Measurements from ENCODE around the gene KDM8.

Gene KDM8

GRCh38 chr16:27236635-27237218 is 33.4 kb downstream of the KDM8 start:
- no peaks in the 10 kb centered on the region for H3K79me1 ChIP-seq (ENCODE audit: low read length)
- H2BK5ac ChIP-seq (ENCODE audit: low read length), result no peak overlapping the region
- H2BK120ac ChIP-seq (ENCODE audit: low read depth, low read length), result no peak overlapping the region
- H3K36me3 ChIP-seq (ENCODE audit: control insufficient read depth, insufficient read depth, low read length), result no peaks in the 10 kb centered on the region
- H3K79me2 ChIP-seq (ENCODE audit: control insufficient read depth, insufficient read depth, low read length), result no peaks in the 10 kb centered on the region
- no peak overlapping the region for H3K27ac ChIP-seq (ENCODE audit: low read depth, low read length)
- H3K4ac ChIP-seq (ENCODE audit: low read depth, low read length), result no peak overlapping the region
- H3K4me2 ChIP-seq (ENCODE audit: low read length), result no peak overlapping the region
- H4K8ac ChIP-seq (ENCODE audit: low read depth, low read length), result no peak overlapping the region
- no peak overlapping the region for H3K9ac ChIP-seq (ENCODE audit: low read length)
- H4K5ac ChIP-seq (ENCODE audit: low read length), result no peak overlapping the region
- H3K18ac ChIP-seq (ENCODE audit: low read length), result no peak overlapping the region
- WGBS (ENCODE audit: extremely low coverage, insufficient coverage, low lambda C conversion rate), result no CpG with 5 or more reads among the region's 8 CpGs
- H2AK5ac ChIP-seq (ENCODE audit: low read length), result no peak overlapping the region
- H3K56ac ChIP-seq (ENCODE audit: low read length), result no peak overlapping the region
- H3K23ac ChIP-seq (ENCODE audit: low read length), result no peak overlapping the region
- DNase-seq, result no peak
- H3K4me3 ChIP-seq (ENCODE audit: low read length), result no peak overlapping the region
- no peaks in the 10 kb centered on the region for H3K27me3 ChIP-seq (ENCODE audit: insufficient read depth, low read length, poor library complexity)
- H2BK15ac ChIP-seq (replicated peaks; ENCODE audit: low read depth), result no peak overlapping the region
- no peaks in the 10 kb centered on the region for H3K4me1 ChIP-seq (ENCODE audit: control insufficient read depth, low read depth, low read length)

DNA sequence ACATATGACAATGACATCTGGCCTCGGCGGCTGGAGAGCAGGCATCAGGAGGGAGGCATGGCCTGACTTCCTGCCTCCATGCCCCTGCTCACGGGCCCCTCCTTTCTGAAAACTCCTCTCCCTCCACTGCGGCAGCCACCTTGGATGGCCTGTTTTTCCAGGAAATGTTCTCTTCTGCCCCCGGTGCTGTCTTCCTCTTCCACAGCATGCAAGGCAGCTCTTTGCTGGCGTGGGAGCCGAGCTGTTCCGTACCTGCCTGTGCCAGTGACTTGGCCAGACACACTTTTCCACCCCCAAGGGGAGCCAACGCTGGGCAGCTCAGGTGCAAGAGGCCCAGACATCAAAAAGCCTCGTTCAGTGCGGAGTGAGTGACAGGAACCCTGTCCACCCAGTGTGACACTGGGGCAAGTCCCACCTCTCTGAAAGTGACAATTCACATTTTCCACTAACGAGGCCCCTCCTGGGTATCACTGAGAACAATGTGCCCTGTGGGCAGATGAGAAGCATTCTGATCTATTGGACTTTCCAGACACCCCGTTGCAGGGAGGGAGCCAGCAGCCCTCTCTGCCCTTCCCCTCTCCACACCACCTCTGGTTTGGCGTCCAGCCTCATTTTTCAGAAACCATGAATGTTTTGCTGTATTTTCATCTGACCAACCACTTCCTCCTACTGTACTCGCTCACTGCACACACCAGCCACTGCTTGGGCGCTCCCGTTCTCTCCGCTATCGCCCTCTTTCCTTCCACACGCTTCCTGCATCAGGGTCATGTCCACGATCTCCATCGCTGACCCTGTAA is 34.1 kb downstream of the KDM8 start:
- Histone ChIP-seq H3K79me1 (ENCODE audit: low read length) (no peaks in the 10 kb centered on the region), H2BK120ac (ENCODE audit: low read depth, low read length) (no peak overlapping the region), H3K27ac (ENCODE audit: low read depth, low read length) (no peak overlapping the region), H3K9ac (ENCODE audit: low read length) (no peak overlapping the region), H3K4me3 (ENCODE audit: low read length) (no peak overlapping the region), H3K56ac (ENCODE audit: low read length) (peak overlapping the region; percentile 49), H3K4ac (ENCODE audit: low read depth, low read length) (no peak overlapping the region), H2BK15ac (replicated peaks; ENCODE audit: low read depth) (no peak overlapping the region), H4K5ac (ENCODE audit: low read length) (no peak overlapping the region), H2AK5ac (ENCODE audit: low read length) (no peak overlapping the region), H2BK5ac (ENCODE audit: low read length) (no peak overlapping the region), H3K23ac (ENCODE audit: low read length) (no peak overlapping the region), H3K18ac (ENCODE audit: low read length) (no peak overlapping the region), H4K8ac (ENCODE audit: low read depth, low read length) (no peak overlapping the region), H3K27me3 (ENCODE audit: insufficient read depth, low read length, poor library complexity) (no peaks in the 10 kb centered on the region), H3K4me1 (ENCODE audit: control insufficient read depth, low read depth, low read length) (no peaks in the 10 kb centered on the region), H3K36me3 (ENCODE audit: control insufficient read depth, insufficient read depth, low read length) (no peaks in the 10 kb centered on the region), H3K79me2 (ENCODE audit: control insufficient read depth, insufficient read depth, low read length) (no peaks in the 10 kb centered on the region), H3K4me2 (ENCODE audit: low read length) (no peak overlapping the region)
- no peak for DNase-seq
- WGBS (ENCODE audit: extremely low coverage, insufficient coverage, low lambda C conversion rate), result no CpG with 5 or more reads among the region's 22 CpGs

GRCh38 chr16:27238016-27238587 is 34.8 kb downstream of the KDM8 start:
- H3K79me1 ChIP-seq (ENCODE audit: low read length), result no peaks in the 10 kb centered on the region
- no peak overlapping the region for H3K4ac ChIP-seq (ENCODE audit: low read depth, low read length)
- H3K18ac ChIP-seq (ENCODE audit: low read length), result no peak overlapping the region
- H3K27me3 ChIP-seq (ENCODE audit: insufficient read depth, low read length, poor library complexity), result no peaks in the 10 kb centered on the region
- H2AK5ac ChIP-seq (ENCODE audit: low read length), result no peak overlapping the region
- H3K4me2 ChIP-seq (ENCODE audit: low read length), result no peak overlapping the region
- no peak overlapping the region for H2BK5ac ChIP-seq (ENCODE audit: low read length)
- H3K4me3 ChIP-seq (ENCODE audit: low read length), result no peak overlapping the region
- DNase-seq, result no peak
- H3K27ac ChIP-seq (ENCODE audit: low read depth, low read length), result no peak overlapping the region
- H3K9ac ChIP-seq (ENCODE audit: low read length), result no peak overlapping the region
- no peak overlapping the region for H4K8ac ChIP-seq (ENCODE audit: low read depth, low read length)
- WGBS (ENCODE audit: extremely low coverage, insufficient coverage, low lambda C conversion rate), result no CpG with 5 or more reads among the region's 16 CpGs
- no peak overlapping the region for H2BK15ac ChIP-seq (replicated peaks; ENCODE audit: low read depth)
- H3K56ac ChIP-seq (ENCODE audit: low read length), result no peak overlapping the region
- H3K4me1 ChIP-seq (ENCODE audit: control insufficient read depth, low read depth, low read length), result peaks cover 3% of the 10 kb centered on the region
- H2BK120ac ChIP-seq (ENCODE audit: low read depth, low read length), result no peak overlapping the region
- no peak overlapping the region for H4K5ac ChIP-seq (ENCODE audit: low read length)
- H3K23ac ChIP-seq (ENCODE audit: low read length), result no peak overlapping the region
- no peaks in the 10 kb centered on the region for H3K36me3 ChIP-seq (ENCODE audit: control insufficient read depth, insufficient read depth, low read length)
- no peaks in the 10 kb centered on the region for H3K79me2 ChIP-seq (ENCODE audit: control insufficient read depth, insufficient read depth, low read length)

GRCh38 chr16:27238591-27238990 is 35.3 kb downstream of the KDM8 start:
- H3K27ac ChIP-seq (ENCODE audit: low read depth, low read length), result no peak overlapping the region
- H3K18ac ChIP-seq (ENCODE audit: low read length), result no peak overlapping the region
- H2BK15ac ChIP-seq (replicated peaks; ENCODE audit: low read depth), result no peak overlapping the region
- H3K79me1 ChIP-seq (ENCODE audit: low read length), result no peaks in the 10 kb centered on the region
- WGBS (ENCODE audit: extremely low coverage, insufficient coverage, low lambda C conversion rate), result no CpG with 5 or more reads among the region's 2 CpGs
- H3K4ac ChIP-seq (ENCODE audit: low read depth, low read length), result no peak overlapping the region
- H3K56ac ChIP-seq (ENCODE audit: low read length), result no peak overlapping the region
- no peaks in the 10 kb centered on the region for H3K27me3 ChIP-seq (ENCODE audit: insufficient read depth, low read length, poor library complexity)
- no peak for DNase-seq
- H3K79me2 ChIP-seq (ENCODE audit: control insufficient read depth, insufficient read depth, low read length), result no peaks in the 10 kb centered on the region
- H2BK5ac ChIP-seq (ENCODE audit: low read length), result no peak overlapping the region
- no peaks in the 10 kb centered on the region for H3K36me3 ChIP-seq (ENCODE audit: control insufficient read depth, insufficient read depth, low read length)
- no peak overlapping the region for H4K8ac ChIP-seq (ENCODE audit: low read depth, low read length)
- H3K9ac ChIP-seq (ENCODE audit: low read length), result no peak overlapping the region
- H3K4me2 ChIP-seq (ENCODE audit: low read length), result no peak overlapping the region
- H2AK5ac ChIP-seq (ENCODE audit: low read length), result no peak overlapping the region
- no peak overlapping the region for H4K5ac ChIP-seq (ENCODE audit: low read length)
- peaks cover 5% of the 10 kb centered on the region for H3K4me1 ChIP-seq (ENCODE audit: control insufficient read depth, low read depth, low read length)
- H3K4me3 ChIP-seq (ENCODE audit: low read length), result no peak overlapping the region
- no peak overlapping the region for H2BK120ac ChIP-seq (ENCODE audit: low read depth, low read length)
- no peak overlapping the region for H3K23ac ChIP-seq (ENCODE audit: low read length)

- H2BK15ac ChIP-seq (replicated peaks; ENCODE audit: low read depth), result no peak overlapping the region
- no peak overlapping the region for H3K9ac ChIP-seq (ENCODE audit: low read length)
- no peak for DNase-seq
- peaks cover 5% of the 10 kb centered on the region for H3K4me1 ChIP-seq (ENCODE audit: control insufficient read depth, low read depth, low read length)
- no peaks in the 10 kb centered on the region for H3K27me3 ChIP-seq (ENCODE audit: insufficient read depth, low read length, poor library complexity)
- H3K36me3 ChIP-seq (ENCODE audit: control insufficient read depth, insufficient read depth, low read length), result no peaks in the 10 kb centered on the region
- no peak overlapping the region for H2BK5ac ChIP-seq (ENCODE audit: low read length)
- no CpG with 5 or more reads among the region's 5 CpGs for WGBS (ENCODE audit: extremely low coverage, insufficient coverage, low lambda C conversion rate)
- no peak overlapping the region for H3K4ac ChIP-seq (ENCODE audit: low read depth, low read length)
- no peak overlapping the region for H3K18ac ChIP-seq (ENCODE audit: low read length)
- no peak overlapping the region for H2AK5ac ChIP-seq (ENCODE audit: low read length)
- H4K8ac ChIP-seq (ENCODE audit: low read depth, low read length), result no peak overlapping the region
- no peak overlapping the region for H3K27ac ChIP-seq (ENCODE audit: low read depth, low read length)
- no peak overlapping the region for H2BK120ac ChIP-seq (ENCODE audit: low read depth, low read length)
- no peak overlapping the region for H3K56ac ChIP-seq (ENCODE audit: low read length)
- H3K79me2 ChIP-seq (ENCODE audit: control insufficient read depth, insufficient read depth, low read length), result no peaks in the 10 kb centered on the region
- H3K4me3 ChIP-seq (ENCODE audit: low read length), result no peak overlapping the region
- H3K4me2 ChIP-seq (ENCODE audit: low read length), result no peak overlapping the region
- H4K5ac ChIP-seq (ENCODE audit: low read length), result no peak overlapping the region
- H3K79me1 ChIP-seq (ENCODE audit: low read length), result no peaks in the 10 kb centered on the region
- no peak overlapping the region for H3K23ac ChIP-seq (ENCODE audit: low read length)
These were observed 35.7 kb downstream of the KDM8 start for GRCh38 chr16:27239026-27239425.
